DMS 273 (cell line): Measurements from ENCODE around the gene SH3TC1.

ENCODE experiments used
- DNase-seq: peaks from one replicate; lab custom pipeline; 2025; ENCODE audit not compliant: unreplicated experiment; lab: John Stamatoyannopoulos, UW

The SH3TC1 gene

GRCh38 chr4:8198906-8199593 is at the start of gene SH3TC1:
TSS of gene SH3TC1 (plus strand) at chr4:8199290. CDS start at chr4:8205195, 5,905 bp downstream.
- peak; percentile 56 for DNase-seq

- DNase-seq, result no peak
Measured at GRCh38 chr4:8149664-8150063, 49.4 kb upstream of the SH3TC1 start.

- no peak for DNase-seq
Measured at GRCh38 chr4:8150152-8151090, 48.7 kb upstream of the SH3TC1 start.

- no peak for DNase-seq
Measured at GRCh38 chr4:8151165-8151650, 47.9 kb upstream of the SH3TC1 start.

GRCh38 chr4:8152090-8152864 is 46.8 kb upstream of the SH3TC1 start:
- no peak for DNase-seq

- no peak for DNase-seq
Measured at GRCh38 chr4:8152865-8153257, 46.2 kb upstream of the SH3TC1 start.

GRCh38 chr4:8153441-8153840 is 45.6 kb upstream of the SH3TC1 start:
- DNase-seq, result no peak

GRCh38 chr4:8155048-8155447 is 44.0 kb upstream of the SH3TC1 start:
- DNase-seq, result no peak

GRCh38 chr4:8155660-8156421 is 43.2 kb upstream of the SH3TC1 start:
- DNase-seq, result no peak

GRCh38 chr4:8156617-8157016 is 42.5 kb upstream of the SH3TC1 start:
- DNase-seq, result peak; percentile 12

GRCh38 chr4:8157496-8157895 is 41.6 kb upstream of the SH3TC1 start:
- peak; percentile 31 for DNase-seq

- peak; percentile 53 for DNase-seq
Measured at GRCh38 chr4:8157944-8158709, 41.0 kb upstream of the SH3TC1 start.

GRCh38 chr4:8158710-8159536 is 40.2 kb upstream of the SH3TC1 start, which contains the start of gene ABLIM2:
TSS of gene ABLIM2 (minus strand) at chr4:8158813. CDS start at chr4:8158689, 124 bp downstream.
- DNase-seq, result peak; percentile 96

GRCh38 chr4:8159537-8160232 is 39.4 kb upstream of the SH3TC1 start:
- DNase-seq, result peak; percentile 44

- DNase-seq, result no peak
Measured at GRCh38 chr4:8160233-8160560, 38.9 kb upstream of the SH3TC1 start.

- DNase-seq, result no peak
Measured at GRCh38 chr4:8160572-8160971, 38.5 kb upstream of the SH3TC1 start.

- DNase-seq, result no peak
Measured at GRCh38 chr4:8162625-8163024, 36.5 kb upstream of the SH3TC1 start.

GRCh38 chr4:8163026-8163425 is 36.1 kb upstream of the SH3TC1 start:
- DNase-seq, result no peak
